ENCODE data around the gene FMN1. TPM values are rescaled to one million over a fixed set of nuclear protein-coding genes. Genes with fewer than 3 reads are reported as not detected.

Gene FMN1
- total RNA-seq, 4 donors from 2014 or later, result 4.3 to 10.1 (median 8.8) TPM

- TF ChIP-seq, protein P1, sequence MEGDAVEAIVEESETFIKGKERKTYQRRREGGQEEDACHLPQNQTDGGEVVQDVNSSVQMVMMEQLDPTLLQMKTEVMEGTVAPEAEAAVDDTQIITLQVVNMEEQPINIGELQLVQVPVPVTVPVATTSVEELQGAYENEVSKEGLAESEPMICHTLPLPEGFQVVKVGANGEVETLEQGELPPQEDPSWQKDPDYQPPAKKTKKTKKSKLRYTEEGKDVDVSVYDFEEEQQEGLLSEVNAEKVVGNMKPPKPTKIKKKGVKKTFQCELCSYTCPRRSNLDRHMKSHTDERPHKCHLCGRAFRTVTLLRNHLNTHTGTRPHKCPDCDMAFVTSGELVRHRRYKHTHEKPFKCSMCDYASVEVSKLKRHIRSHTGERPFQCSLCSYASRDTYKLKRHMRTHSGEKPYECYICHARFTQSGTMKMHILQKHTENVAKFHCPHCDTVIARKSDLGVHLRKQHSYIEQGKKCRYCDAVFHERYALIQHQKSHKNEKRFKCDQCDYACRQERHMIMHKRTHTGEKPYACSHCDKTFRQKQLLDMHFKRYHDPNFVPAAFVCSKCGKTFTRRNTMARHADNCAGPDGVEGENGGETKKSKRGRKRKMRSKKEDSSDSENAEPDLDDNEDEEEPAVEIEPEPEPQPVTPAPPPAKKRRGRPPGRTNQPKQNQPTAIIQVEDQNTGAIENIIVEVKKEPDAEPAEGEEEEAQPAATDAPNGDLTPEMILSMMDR (IDR thresholded peaks at IDR 0.05), result no peak
- no peak for TF ChIP-seq POLR2A (IDR thresholded peaks at IDR 0.05)
- no peak overlapping the region for H3K27ac ChIP-seq
- no peak overlapping the region for H3K4me3 ChIP-seq
- H3K9me3 ChIP-seq, result no peaks in the 10 kb centered on the region
- no peak for DNase-seq
- intact Hi-C loops (cut with DNase I), result no loop called here
- peaks cover 0 to 11% (median 8%) of the 10 kb centered on the region in 3 donors for H3K4me1 ChIP-seq
- no peaks in the 10 kb centered on the region for H3K36me3 ChIP-seq
- WGBS, 2 donors, result 51 to 79% methylated on average over 3 of the region's 3 CpGs
- peaks cover 0 to 77% (median 2%) of the 10 kb centered on the region in 4 donors for H3K27me3 ChIP-seq
Observed at GRCh38 chr15:33206366-33206765, 11.9 kb upstream of the FMN1 start.

DNA sequence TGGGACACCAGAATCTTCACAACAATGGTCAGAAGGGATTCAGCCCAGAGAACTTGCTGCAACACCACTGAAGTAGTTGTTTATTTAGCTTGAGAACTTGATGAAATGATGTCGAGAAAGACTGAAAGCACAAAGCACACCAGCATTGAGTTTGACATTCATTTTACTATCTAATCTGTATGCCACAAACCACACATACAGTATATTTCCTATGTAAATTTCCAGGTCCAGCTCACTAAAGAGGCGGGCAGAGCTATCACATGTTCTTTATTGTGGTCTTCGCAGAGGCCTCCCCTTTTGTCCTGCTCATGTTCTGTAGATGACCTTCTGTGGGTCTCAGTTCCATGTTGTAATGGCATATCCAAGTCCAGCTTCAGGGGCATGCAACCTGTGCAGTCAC lies 10.4 kb upstream of the FMN1 start:
- DNase-seq, result no peak
- intact Hi-C loops (cut with DNase I), result no loop called here
- Histone ChIP-seq H3K9me3 (no peaks in the 10 kb centered on the region), H3K27ac (no peak overlapping the region), H3K36me3 (no peaks in the 10 kb centered on the region), H3K27me3 (peaks cover 0 to 86% (median 2%) of the 10 kb centered on the region in 4 donors), H3K4me3 (no peak overlapping the region), H3K4me1 (peaks cover 0 to 16% (median 9%) of the 10 kb centered on the region in 3 donors)
- TF ChIP-seq, protein P1 (IDR thresholded peaks at IDR 0.05), result no peak
- TF ChIP-seq POLR2A (IDR thresholded peaks at IDR 0.05), result no peak
- 64 to 75% methylated on average over 3 of the region's 3 CpGs for whole genome bisulfite sequencing, 2 donors

DNA sequence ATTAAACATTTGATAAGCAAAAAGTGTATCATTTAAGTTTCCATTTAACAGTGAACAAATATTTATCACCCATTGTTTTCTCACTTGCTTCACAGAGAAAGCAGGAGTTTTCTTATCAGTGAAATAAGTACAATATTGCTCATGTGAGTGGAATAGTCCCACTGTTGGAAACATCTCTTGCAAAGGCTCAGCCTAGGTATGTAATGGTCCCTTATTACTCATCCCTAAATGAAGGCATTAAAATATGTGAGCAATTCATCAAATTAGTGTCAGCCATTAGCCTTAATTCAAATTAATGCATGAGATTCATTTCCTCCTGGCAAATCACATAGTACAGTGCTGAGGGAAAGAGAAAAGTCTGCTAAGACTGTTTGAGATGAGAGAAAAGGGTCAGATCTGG lies 9.6 kb upstream of the FMN1 start:
- DNase-seq, result no peak
- Histone ChIP-seq H3K4me3 (no peak overlapping the region), H3K9me3 (no peaks in the 10 kb centered on the region), H3K27ac (no peak overlapping the region), H3K27me3 (peaks cover 0 to 91% (median 2%) of the 10 kb centered on the region in 4 donors), H3K4me1 (peaks cover 0 to 16% (median 9%) of the 10 kb centered on the region in 3 donors), H3K36me3 (no peaks in the 10 kb centered on the region)
- intact Hi-C loops (cut with DNase I), result no loop called here
- TF ChIP-seq POLR2A (IDR thresholded peaks at IDR 0.05), result no peak
- TF ChIP-seq, protein P1 (IDR thresholded peaks at IDR 0.05), result no peak

GRCh38 chr15:33201491-33202231 lies 7.1 kb upstream of the FMN1 start:
- intact Hi-C loops (cut with DNase I), result no loop called here
- Histone ChIP-seq H3K27ac (peak overlapping the region in 1 of 4 donors; percentile 17), H3K36me3 (no peaks in the 10 kb centered on the region)

DNA sequence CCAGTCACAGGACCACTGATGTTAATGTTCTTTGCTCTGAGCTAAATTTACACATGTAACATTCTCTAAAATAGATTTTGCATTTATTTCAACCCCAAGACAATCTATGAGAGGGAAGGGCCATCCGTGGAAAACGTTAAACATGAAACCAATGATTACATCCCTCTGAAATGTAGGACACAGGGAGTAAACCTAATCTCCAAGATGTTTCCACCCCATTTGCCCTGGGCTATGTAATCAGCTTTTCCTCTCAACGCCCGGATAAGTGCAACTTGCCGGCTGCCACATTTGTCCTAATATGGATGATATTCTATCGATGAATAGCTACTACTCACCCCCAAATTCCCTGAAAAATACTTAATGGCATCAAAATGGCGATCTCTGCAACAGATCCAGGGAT lies 6.4 kb upstream of the FMN1 start:
- intact Hi-C loops (cut with DNase I), result no loop called here
- H3K4me1 ChIP-seq, result peaks cover 0 to 16% (median 9%) of the 10 kb centered on the region in 3 donors
- H3K27me3 ChIP-seq, result peaks cover 0 to 82% (median 2%) of the 10 kb centered on the region in 4 donors
- no peak for DNase-seq
- H3K36me3 ChIP-seq, result no peaks in the 10 kb centered on the region
- TF ChIP-seq, protein P1 (IDR thresholded peaks at IDR 0.05), result no peak
- TF ChIP-seq POLR2A (IDR thresholded peaks at IDR 0.05), result no peak
- no peak overlapping the region for H3K4me3 ChIP-seq
- no peak overlapping the region for H3K27ac ChIP-seq
- 44 to 61% methylated on average over 7 of the region's 7 CpGs for WGBS, 2 donors
- H3K9me3 ChIP-seq, result no peaks in the 10 kb centered on the region

More at GRCh38 chr15:33201491-33202231, 7.1 kb upstream of the FMN1 start:
- no peak for TF ChIP-seq POLR2A (IDR thresholded peaks at IDR 0.05)
- TF ChIP-seq, protein P1 (IDR thresholded peaks at IDR 0.05), result peak in 1 of 6 experiments; percentile 42
- Histone ChIP-seq H3K4me3 (peak overlapping the region in 3 of 4 donors; percentile 3 to 46 (median 20)), H3K9me3 (no peaks in the 10 kb centered on the region), H3K27me3 (peaks cover 0 to 90% (median 2%) of the 10 kb centered on the region in 4 donors), H3K4me1 (peaks cover 0 to 16% (median 9%) of the 10 kb centered on the region in 3 donors)
- 9 to 20% methylated on average over 7 to 9 of the region's 9 CpGs for WGBS, 2 donors
- no peak for DNase-seq

Data from esophagus squamous epithelium (tissue), 5 donors.